ENCODE measurements around the gene HTR2A.

HTR2A gene

GRCh38 chr13:46908501-46908900 is 11.6 kb upstream of the HTR2A start:
- Histone ChIP-seq H3K4ac (ENCODE audit: low read depth, low read length) (no peak overlapping the region), H3K9ac (ENCODE audit: low read length) (no peak overlapping the region), H4K12ac (ENCODE audit: low read depth, low read length) (no peak overlapping the region), H3K79me2 (ENCODE audit: control insufficient read depth, insufficient read depth, low read length, poor library complexity) (no peaks in the 10 kb centered on the region), H3K4me3 (ENCODE audit: low read depth, low read length) (no peak overlapping the region), H3K36me3 (ENCODE audit: control insufficient read depth in 1 of 2, insufficient read depth in 2 of 2, low read length in 2 of 2) (no peaks in the 10 kb centered on the region), H3K4me2 (ENCODE audit: low read length) (no peak overlapping the region), H3K18ac (ENCODE audit: low read length) (no peak overlapping the region), H3K27ac (ENCODE audit: low read depth, low read length) (no peak overlapping the region), H4K8ac (ENCODE audit: low read depth, low read length) (no peak overlapping the region), H3K23ac (ENCODE audit: low read length) (no peak overlapping the region), H4K91ac (ENCODE audit: low read depth, low read length) (no peak overlapping the region), H2BK5ac (ENCODE audit: low read depth, low read length, poor library complexity) (no peak overlapping the region), H3K4me1 (ENCODE audit: control insufficient read depth in 1 of 2, insufficient read depth in 2 of 2, low read length in 2 of 2) (peaks cover 0 to 2% of the 10 kb centered on the region in 2 experiments), H3K9me3 (ENCODE audit: insufficient read depth, low read depth, low read length) (peaks cover 1% of the 10 kb centered on the region), H3K14ac (ENCODE audit: low read length) (no peak overlapping the region), H3K27me3 (ENCODE audit: insufficient read depth, low read length) (no peaks in the 10 kb centered on the region), H3K79me1 (ENCODE audit: low read length) (no peaks in the 10 kb centered on the region), H2BK12ac (ENCODE audit: low read length) (no peak overlapping the region), H2AFZ (ENCODE audit: insufficient read depth, low read length, poor library complexity) (no peak overlapping the region), H2BK120ac (ENCODE audit: insufficient read depth, low read length, poor library complexity) (no peak overlapping the region), H2AK5ac (ENCODE audit: low read length) (no peak overlapping the region)
- no CpG with 5 or more reads among the region's 2 CpGs for WGBS (ENCODE audit: extremely low coverage, insufficient coverage, insufficient read length)
- no peak for DNase-seq

- Histone ChIP-seq H2BK120ac (ENCODE audit: insufficient read depth, low read length, poor library complexity) (no peak overlapping the region), H3K4ac (ENCODE audit: low read depth, low read length) (no peak overlapping the region), H3K4me1 (ENCODE audit: control insufficient read depth in 1 of 2, insufficient read depth in 2 of 2, low read length in 2 of 2) (peaks cover 0 to 2% of the 10 kb centered on the region in 2 experiments), H2BK5ac (ENCODE audit: low read depth, low read length, poor library complexity) (no peak overlapping the region), H3K9me3 (ENCODE audit: insufficient read depth, low read depth, low read length) (no peaks in the 10 kb centered on the region), H3K27ac (ENCODE audit: low read depth, low read length) (no peak overlapping the region), H3K9ac (ENCODE audit: low read length) (no peak overlapping the region), H3K18ac (ENCODE audit: low read length) (no peak overlapping the region), H3K27me3 (ENCODE audit: insufficient read depth, low read length) (no peaks in the 10 kb centered on the region), H3K14ac (ENCODE audit: low read length) (no peak overlapping the region), H3K79me1 (ENCODE audit: low read length) (no peaks in the 10 kb centered on the region), H3K79me2 (ENCODE audit: control insufficient read depth, insufficient read depth, low read length, poor library complexity) (no peaks in the 10 kb centered on the region), H3K36me3 (ENCODE audit: control insufficient read depth in 1 of 2, insufficient read depth in 2 of 2, low read length in 2 of 2) (no peaks in the 10 kb centered on the region), H4K91ac (ENCODE audit: low read depth, low read length) (no peak overlapping the region), H4K12ac (ENCODE audit: low read depth, low read length) (no peak overlapping the region), H3K4me2 (ENCODE audit: low read length) (no peak overlapping the region), H2BK12ac (ENCODE audit: low read length) (no peak overlapping the region), H4K8ac (ENCODE audit: low read depth, low read length) (no peak overlapping the region), H2AFZ (ENCODE audit: insufficient read depth, low read length, poor library complexity) (no peak overlapping the region), H3K23ac (ENCODE audit: low read length) (no peak overlapping the region), H3K4me3 (ENCODE audit: low read depth, low read length) (no peak overlapping the region), H2AK5ac (ENCODE audit: low read length) (no peak overlapping the region)
- no peak for DNase-seq
These were observed 9.6 kb upstream of the HTR2A start for GRCh38 chr13:46906405-46906804.

- H3K79me2 ChIP-seq (ENCODE audit: control insufficient read depth, insufficient read depth, low read length, poor library complexity), result no peaks in the 10 kb centered on the region
- H3K9me3 ChIP-seq (ENCODE audit: insufficient read depth, low read depth, low read length), result no peaks in the 10 kb centered on the region
These were observed 8.4 kb upstream of the HTR2A start for GRCh38 chr13:46905249-46905648.

GRCh38 chr13:46903748-46904147 is 6.9 kb upstream of the HTR2A start:
- Histone ChIP-seq H4K12ac (ENCODE audit: low read depth, low read length) (no peak overlapping the region), H3K4me2 (ENCODE audit: low read length) (no peak overlapping the region), H3K79me1 (ENCODE audit: low read length) (no peaks in the 10 kb centered on the region), H3K14ac (ENCODE audit: low read length) (no peak overlapping the region), H2AFZ (ENCODE audit: insufficient read depth, low read length, poor library complexity) (no peak overlapping the region), H3K4me3 (ENCODE audit: low read depth, low read length) (no peak overlapping the region), H3K27ac (ENCODE audit: low read depth, low read length) (no peak overlapping the region), H3K4ac (ENCODE audit: low read depth, low read length) (no peak overlapping the region), H2AK5ac (ENCODE audit: low read length) (no peak overlapping the region), H3K36me3 (ENCODE audit: control insufficient read depth in 1 of 2, insufficient read depth in 2 of 2, low read length in 2 of 2) (no peaks in the 10 kb centered on the region), H3K9me3 (ENCODE audit: insufficient read depth, low read depth, low read length) (no peaks in the 10 kb centered on the region), H3K27me3 (ENCODE audit: insufficient read depth, low read length) (no peaks in the 10 kb centered on the region), H3K9ac (ENCODE audit: low read length) (no peak overlapping the region), H2BK5ac (ENCODE audit: low read depth, low read length, poor library complexity) (no peak overlapping the region), H3K4me1 (ENCODE audit: control insufficient read depth in 1 of 2, insufficient read depth in 2 of 2, low read length in 2 of 2) (peaks cover 0 to 2% of the 10 kb centered on the region in 2 experiments), H2BK12ac (ENCODE audit: low read length) (no peak overlapping the region), H2BK120ac (ENCODE audit: insufficient read depth, low read length, poor library complexity) (no peak overlapping the region), H3K79me2 (ENCODE audit: control insufficient read depth, insufficient read depth, low read length, poor library complexity) (no peaks in the 10 kb centered on the region), H3K18ac (ENCODE audit: low read length) (no peak overlapping the region), H4K91ac (ENCODE audit: low read depth, low read length) (no peak overlapping the region), H3K23ac (ENCODE audit: low read length) (no peak overlapping the region), H4K8ac (ENCODE audit: low read depth, low read length) (no peak overlapping the region)
- no CpG with 5 or more reads among the region's 1 CpG for WGBS (ENCODE audit: extremely low coverage, insufficient coverage, insufficient read length)
- DNase-seq, result no peak

More at GRCh38 chr13:46905249-46905648, 8.4 kb upstream of the HTR2A start:
- Histone ChIP-seq H3K27ac (ENCODE audit: low read depth, low read length) (no peak overlapping the region), H3K4ac (ENCODE audit: low read depth, low read length) (no peak overlapping the region), H2BK5ac (ENCODE audit: low read depth, low read length, poor library complexity) (no peak overlapping the region), H4K12ac (ENCODE audit: low read depth, low read length) (no peak overlapping the region), H2BK120ac (ENCODE audit: insufficient read depth, low read length, poor library complexity) (no peak overlapping the region), H3K27me3 (ENCODE audit: insufficient read depth, low read length) (no peaks in the 10 kb centered on the region), H3K4me1 (ENCODE audit: control insufficient read depth in 1 of 2, insufficient read depth in 2 of 2, low read length in 2 of 2) (peaks cover 0 to 2% of the 10 kb centered on the region in 2 experiments), H3K4me3 (ENCODE audit: low read depth, low read length) (no peak overlapping the region), H3K36me3 (ENCODE audit: control insufficient read depth in 1 of 2, insufficient read depth in 2 of 2, low read length in 2 of 2) (no peaks in the 10 kb centered on the region), H2AK5ac (ENCODE audit: low read length) (no peak overlapping the region), H2BK12ac (ENCODE audit: low read length) (no peak overlapping the region), H3K23ac (ENCODE audit: low read length) (no peak overlapping the region), H3K14ac (ENCODE audit: low read length) (no peak overlapping the region), H3K4me2 (ENCODE audit: low read length) (no peak overlapping the region), H4K8ac (ENCODE audit: low read depth, low read length) (no peak overlapping the region), H2AFZ (ENCODE audit: insufficient read depth, low read length, poor library complexity) (no peak overlapping the region), H3K9ac (ENCODE audit: low read length) (no peak overlapping the region), H3K79me1 (ENCODE audit: low read length) (no peaks in the 10 kb centered on the region), H3K18ac (ENCODE audit: low read length) (no peak overlapping the region), H4K91ac (ENCODE audit: low read depth, low read length) (no peak overlapping the region)
- DNase-seq, result no peak
- no CpG with 5 or more reads among the region's 3 CpGs for WGBS (ENCODE audit: extremely low coverage, insufficient coverage, insufficient read length)

All from trophoblast cell (in vitro differentiated cells and primary cell).